ENCODE results near the gene CHN2. TPM values are rescaled to one million over a fixed set of nuclear protein-coding genes. Genes with fewer than 3 reads are reported as not detected.

CHN2 gene
- polyA plus RNA-seq, 12 donors = 10.0 to 19.2 (median 14.4) TPM; not detected in 1

- DNase-seq = no peak
Observed at GRCh38 chr7:29330136-29330535, 135.6 kb downstream of the CHN2 start.

DNA sequence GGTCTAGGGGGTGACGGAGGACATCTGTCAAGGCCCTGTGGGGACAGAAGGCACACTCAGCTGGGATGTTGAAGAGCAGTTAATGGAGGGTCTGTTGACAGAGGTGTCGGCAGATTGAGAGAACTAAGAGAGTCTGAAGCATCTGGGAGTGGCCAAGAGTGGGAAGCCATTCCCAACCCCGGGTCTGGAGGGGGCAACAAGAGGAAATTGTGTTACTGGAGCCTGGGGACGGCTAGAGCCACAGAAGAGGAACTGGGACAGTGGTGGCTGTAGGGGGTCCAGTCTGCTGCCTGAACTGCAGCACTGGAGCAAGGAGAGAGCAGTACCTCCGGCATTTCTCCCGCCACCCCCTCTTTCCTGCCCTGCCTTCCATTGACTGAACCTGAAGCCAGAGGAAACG, 136.6 kb downstream of the CHN2 start:
- DNase-seq = no peak

- no peak for DNase-seq
Observed at GRCh38 chr7:29332042-29332811, 137.7 kb downstream of the CHN2 start.

- no peak for DNase-seq
Observed at GRCh38 chr7:29332875-29333855, 138.6 kb downstream of the CHN2 start.

DNA sequence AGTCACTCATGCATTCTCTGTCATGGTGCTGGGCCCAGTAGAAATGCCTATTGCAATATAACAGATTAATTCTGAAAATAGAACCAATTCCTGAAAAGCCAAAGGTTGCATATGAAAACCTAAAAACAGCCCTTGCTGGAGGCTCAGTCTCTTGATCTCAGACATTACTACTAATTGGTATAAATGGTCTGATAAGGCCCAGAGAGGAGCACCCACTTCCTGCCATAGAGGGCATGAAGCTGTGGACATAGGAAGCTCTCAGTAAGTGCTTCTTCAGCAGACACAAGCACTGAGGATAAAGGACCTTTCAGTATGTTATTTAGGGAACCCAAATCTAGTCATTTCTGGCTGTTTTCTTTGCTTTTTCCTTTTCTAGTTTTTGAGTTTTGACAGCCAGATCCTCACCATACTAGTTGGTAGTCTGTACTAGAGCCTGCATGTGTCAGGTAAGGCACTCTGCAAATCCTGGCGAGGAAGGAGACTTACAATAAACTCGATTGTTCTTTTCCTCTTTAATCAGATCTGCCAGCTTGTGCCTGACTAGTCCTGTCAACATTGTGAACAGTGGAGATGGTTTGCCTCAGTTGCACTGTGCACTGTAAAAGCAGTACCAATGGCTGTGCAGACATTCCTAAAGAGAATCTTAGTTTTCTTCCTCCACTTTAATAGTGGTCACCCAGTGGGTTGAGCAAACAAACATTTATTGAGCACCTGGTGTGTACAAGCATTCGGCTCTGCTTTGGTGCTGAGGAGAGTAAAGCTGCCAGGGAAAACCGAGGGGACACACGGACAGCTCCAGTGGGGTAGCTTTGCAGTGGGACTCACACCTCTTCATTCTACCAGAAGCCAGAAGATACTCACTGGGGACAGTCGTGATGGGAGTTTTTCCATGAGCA, 140.9 kb downstream of the CHN2 start:
- no peak for DNase-seq

DNA sequence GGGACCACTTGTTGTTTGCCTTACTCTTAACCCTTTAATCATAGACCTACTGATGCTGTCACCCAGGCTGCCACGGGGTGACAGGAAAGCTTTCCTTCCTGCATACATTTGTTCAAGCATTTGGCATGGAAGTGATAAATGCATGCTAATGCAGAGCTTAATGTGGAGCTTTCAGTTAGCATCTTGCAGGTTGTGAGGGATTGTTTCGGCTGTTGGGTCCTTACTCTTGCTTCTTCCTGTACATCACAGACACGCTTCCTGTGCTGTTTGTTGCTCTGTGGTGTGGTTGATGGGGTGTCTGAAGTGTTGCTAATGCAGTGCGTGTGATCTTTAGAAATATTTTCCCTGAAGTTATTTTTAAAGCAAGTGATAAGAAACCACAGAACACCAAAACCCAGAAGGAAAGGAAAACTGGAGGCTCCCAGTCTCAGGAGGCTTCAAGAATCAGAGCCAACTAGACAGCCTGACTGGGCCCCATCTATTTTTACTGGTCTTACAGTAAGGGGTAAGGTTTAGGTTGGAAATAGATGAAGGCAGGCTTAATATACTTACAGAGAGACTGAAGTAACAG, 143.1 kb downstream of the CHN2 start:
- no peak for DNase-seq

DNA sequence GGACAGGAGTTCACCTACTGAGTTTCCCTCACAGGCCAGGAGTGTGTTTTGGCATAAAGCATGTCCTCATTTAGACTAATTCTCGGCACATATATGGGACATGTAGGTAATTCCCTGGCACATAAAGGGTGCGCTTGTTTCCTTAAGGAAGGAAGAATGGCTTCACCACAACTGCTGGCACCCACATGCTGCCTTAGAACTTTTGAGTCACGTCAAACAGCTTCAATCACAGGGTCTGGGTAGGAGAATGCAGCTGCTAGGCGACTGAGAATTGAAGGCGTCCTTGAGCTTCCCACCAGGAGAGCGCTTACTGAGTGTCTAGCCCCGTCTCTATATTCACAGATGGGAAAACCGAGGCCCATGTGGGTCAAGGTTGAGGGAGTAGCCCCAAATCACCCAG, 146.1 kb downstream of the CHN2 start:
- DNase-seq = no peak

GRCh38 chr7:29341156-29341555, 146.6 kb downstream of the CHN2 start:
- no peak for DNase-seq

DNA sequence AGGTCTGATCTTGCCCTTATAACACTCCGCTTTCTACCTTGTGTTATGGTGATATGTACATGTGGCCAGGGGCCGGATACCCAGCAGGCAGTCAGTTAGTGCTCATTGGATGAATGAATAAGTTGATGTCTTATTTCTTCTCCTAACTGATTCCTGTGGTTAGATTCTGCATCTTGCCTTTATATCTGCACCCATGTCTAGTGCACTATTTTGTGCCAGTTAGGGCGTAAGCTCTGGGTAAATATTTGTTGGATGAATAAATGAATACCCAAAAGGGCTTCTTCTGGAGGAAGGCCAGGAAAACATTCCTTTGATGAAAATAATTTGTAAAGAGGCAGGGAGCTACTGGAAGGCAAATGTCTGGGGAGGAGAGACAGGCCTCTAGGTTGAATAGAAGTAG, 148.2 kb downstream of the CHN2 start:
- no peak for DNase-seq

DNA sequence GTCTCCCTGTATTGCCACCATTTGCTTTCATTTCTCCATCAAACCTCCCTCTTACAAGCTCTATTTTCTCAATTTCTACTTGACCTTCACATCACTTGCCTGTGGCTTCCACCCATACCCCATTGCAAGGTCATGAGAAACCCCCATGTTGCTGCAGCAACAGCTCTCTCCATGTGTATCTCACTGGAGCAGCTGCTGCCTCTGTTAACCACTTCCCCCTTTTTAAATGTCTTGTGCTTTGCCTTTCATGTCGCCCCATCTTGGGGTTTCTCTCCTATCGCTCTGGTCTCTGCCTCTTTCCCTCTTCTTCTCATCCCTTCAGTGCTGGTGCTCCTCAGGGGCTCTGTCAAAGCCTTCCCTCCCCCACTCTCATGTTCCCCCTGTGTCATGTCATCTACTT, 148.8 kb downstream of the CHN2 start:
- no peak for DNase-seq

DNA sequence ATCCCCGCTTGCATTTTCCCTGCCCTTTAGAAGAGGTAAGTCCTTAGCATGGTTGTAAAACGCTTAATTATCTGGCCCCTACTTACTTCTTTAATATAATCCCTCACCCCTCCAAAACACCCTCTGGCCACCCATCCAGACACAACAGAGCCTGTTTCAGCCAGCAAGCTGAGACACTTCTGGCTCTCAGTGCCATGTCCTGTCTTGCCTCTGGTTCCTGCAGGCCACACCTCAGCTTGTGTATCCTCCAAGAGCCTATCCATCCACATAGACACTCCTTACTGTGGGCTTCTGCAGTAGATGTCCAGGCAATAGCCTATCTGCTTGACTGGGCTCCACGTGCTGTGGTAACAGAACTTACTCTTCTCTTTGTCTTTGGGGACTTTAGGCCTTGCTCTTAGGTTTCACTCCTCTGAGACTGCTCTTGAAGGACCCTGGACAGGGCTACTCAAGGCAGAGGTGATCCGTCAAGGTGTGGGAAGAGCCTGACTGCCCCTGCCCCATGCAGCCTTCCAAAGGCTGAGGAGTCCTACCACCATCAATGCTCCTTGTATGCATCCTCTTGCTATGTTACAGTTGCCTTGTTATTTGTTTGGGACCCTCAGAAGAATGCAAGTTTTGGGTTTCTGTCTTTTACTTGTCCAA, 149.9 kb downstream of the CHN2 start:
- no peak for DNase-seq

- no peak for DNase-seq
Observed at GRCh38 chr7:29345590-29345989, 151.0 kb downstream of the CHN2 start.

- DNase-seq = no peak
Observed at GRCh38 chr7:29346231-29346978, 151.8 kb downstream of the CHN2 start.

- no peak for DNase-seq
Observed at GRCh38 chr7:29349362-29349761, 154.8 kb downstream of the CHN2 start.

DNA sequence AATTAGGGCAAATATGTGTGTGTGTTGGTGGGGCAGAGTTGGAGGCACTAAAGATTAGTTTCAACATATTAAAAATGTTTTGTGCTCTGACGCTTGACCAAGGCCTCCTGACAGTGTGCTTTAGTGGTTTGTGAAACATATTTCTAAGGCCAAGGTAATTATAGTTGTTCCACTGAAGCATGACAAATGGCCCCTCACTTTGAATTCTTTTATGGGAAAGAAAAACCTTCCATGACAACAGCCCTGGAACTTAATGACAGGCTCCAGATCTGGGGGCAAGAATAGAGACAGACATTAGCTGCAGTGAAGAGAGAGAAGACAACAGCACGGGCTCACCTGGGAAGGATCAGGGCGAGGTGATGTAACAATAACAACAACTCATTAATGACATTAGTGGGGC, 155.8 kb downstream of the CHN2 start:
- DNase-seq = no peak

DNA sequence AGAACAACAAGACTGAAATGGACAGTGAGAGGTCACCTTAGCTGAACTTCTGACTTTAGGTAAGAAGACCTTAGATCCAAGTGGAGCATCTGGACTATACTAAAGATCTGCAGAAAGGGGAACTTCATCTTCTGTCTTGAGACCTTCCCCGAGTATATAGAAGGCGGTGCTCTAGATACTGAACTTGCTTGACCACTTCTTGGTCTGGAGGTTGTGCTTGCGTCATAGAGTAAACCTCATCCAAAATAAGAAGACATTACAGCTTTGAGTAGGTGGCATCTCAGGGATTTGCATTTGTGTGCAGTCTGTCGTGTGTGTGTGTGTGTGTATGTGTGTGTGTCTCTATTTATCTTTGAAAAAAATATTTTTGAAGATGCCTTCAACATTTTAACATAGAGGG, 157.5 kb downstream of the CHN2 start:
- DNase-seq = no peak

- DNase-seq = no peak
Observed at GRCh38 chr7:29353810-29354209, 159.2 kb downstream of the CHN2 start.

- DNase-seq = no peak
Observed at GRCh38 chr7:29354340-29354739, 159.8 kb downstream of the CHN2 start.

GRCh38 chr7:29355388-29355787, 160.8 kb downstream of the CHN2 start:
- DNase-seq = no peak

DNA sequence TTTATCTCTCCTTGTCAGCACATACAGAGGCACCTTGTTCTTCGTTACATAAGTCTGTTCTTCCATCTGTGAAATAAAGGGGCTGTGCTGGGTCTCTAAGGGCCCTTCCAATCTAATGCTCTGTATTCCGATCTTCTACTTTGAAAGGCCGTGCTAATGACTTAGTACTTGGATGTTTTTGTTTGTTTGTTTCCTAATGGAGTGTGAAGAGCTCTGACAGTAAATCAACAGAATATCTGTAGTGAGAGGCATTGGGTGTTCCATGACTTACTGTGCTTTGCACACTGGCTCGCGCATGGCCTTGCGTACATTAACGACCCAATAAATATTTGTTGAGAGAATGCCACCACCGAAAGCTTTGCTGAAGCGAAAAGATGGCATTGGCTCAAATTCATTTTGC, 162.1 kb downstream of the CHN2 start:
- no peak for DNase-seq
